SK-N-SH treated with all-trans-retinoic acid at 6 μM for 48 hours (cell line): ENCODE data around the gene FNDC7.

Source experiments
- CSDC2 ChIP-seq: fragments of 250-450 bp; sonication (Bioruptor Pico); IDR thresholded peaks from 2 replicates; pipeline ENCODE4 v1.5.0; 2020; ENCODE audit warnings: mild to moderate bottlenecking, moderate library complexity
- ESRRG ChIP-seq: fragments of 250-450 bp; sonication (Bioruptor Pico); IDR thresholded peaks from 2 replicates; pipeline ENCODE4 v1.6.1; 2021; ENCODE audit warnings: mild to moderate bottlenecking
- PPARA ChIP-seq: fragments of 250-450 bp; sonication (Bioruptor Pico); IDR thresholded peaks from 2 replicates; pipeline ENCODE4 v1.5.0; 2020; ENCODE audit warnings: mild to moderate bottlenecking, borderline replicate concordance
- TOX ChIP-seq: fragments of 250-450 bp; sonication (Bioruptor Pico); IDR thresholded peaks from 2 replicates; pipeline ENCODE4 v1.8.0; 2021; ENCODE audit warnings: mild to moderate bottlenecking, moderate library complexity, borderline replicate concordance

DNA sequence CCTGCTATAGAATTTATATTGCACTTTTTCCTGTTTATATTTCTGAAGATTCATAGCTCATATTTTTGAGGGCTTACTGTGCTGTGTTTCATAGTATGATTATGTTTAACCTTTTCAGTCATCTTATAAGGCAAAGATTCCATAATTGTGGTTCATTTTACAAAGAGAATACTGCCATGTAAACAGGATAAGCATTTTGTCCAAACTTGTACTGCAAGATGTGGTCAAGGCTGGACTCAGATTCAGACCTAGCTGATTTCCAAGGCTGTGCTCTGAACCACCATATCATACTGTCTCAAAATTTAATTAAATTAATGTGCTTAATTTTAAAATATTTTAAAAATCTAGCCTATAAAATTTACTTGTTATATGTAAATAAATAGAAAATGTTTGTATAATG lies 65.1 kb downstream of the FNDC7 start:
- TF ChIP-seq TOX (CRISPR knock-in tag), result no peak
- no peak for TF ChIP-seq ESRRG (CRISPR knock-in tag)
- TF ChIP-seq PPARA (CRISPR knock-in tag), result no peak
- no peak for TF ChIP-seq CSDC2
